ENCODE results near the gene COP1. TPM values are rescaled to one million over a fixed set of nuclear protein-coding genes. Genes with fewer than 3 reads are reported as not detected.

Gene COP1
- total and polyA plus RNA-seq, 2 of the 8 experiments (the other 6 are each of a cell fraction or from before 2014, with no cell fraction given) = 26.2 to 44.9 TPM

DNA sequence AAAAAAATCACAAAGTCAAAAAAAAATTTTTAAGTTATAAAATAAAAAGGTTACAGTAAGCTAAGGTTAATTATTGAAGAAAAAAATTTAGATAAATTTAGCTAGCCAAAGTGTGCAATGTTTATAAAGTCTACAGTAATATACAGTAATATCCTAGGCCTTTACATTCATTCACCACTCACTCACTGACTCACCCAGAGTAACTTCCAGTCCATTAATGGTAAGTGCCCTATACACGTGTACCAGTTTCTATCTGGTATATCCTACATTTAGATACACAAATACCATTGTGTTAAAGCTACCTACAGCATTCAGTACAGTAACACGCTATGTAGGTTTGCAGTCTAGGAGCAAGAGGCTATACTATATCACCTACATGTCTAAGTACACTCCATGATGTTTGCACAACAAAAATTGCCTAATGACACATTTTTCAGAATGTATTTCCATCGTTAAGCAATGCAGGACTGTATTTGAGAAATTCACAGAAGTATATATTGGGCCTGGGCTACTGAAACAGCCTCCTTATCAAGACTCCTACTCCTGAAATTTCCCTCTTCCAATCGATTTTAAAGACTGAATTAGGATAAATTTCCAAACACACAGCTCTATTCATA lies 155.1 kb downstream of the COP1 start:
- Histone ChIP-seq H3K4me3 (ENCODE audit: extremely low read depth in 1 of 4, insufficient read depth in 2 of 4, low read depth in 3 of 4, low read length in 4 of 4) (no peak overlapping the region), H3K79me2 (ENCODE audit: control insufficient read depth in 1 of 2, insufficient read depth in 2 of 2, low read length in 2 of 2) (no peaks in the 10 kb centered on the region), H3K36me3 (ENCODE audit: control insufficient read depth in 2 of 4, insufficient read depth in 4 of 4, low read length in 3 of 4) (no peaks in the 10 kb centered on the region), H3K23ac (ENCODE audit: insufficient read length) (no peak overlapping the region), H2BK12ac (ENCODE audit: low read depth, low read length) (no peak overlapping the region), H3K56ac (replicated peaks; ENCODE audit: insufficient read length, low read depth, low read length) (no peak overlapping the region), H2BK20ac (ENCODE audit: low read length) (no peak overlapping the region), H3K27me3 (replicated peaks in 1 of 4; ENCODE audit: control insufficient read depth in 3 of 4, extremely low read depth in 1 of 4, insufficient read depth in 3 of 4, low read length in 3 of 4) (no peaks in the 10 kb centered on the region), H3K4me2 (ENCODE audit: insufficient read depth in 1 of 2, low read depth in 2 of 2, low read length in 2 of 2) (no peak overlapping the region), H4K20me1 (replicated peaks in 1 of 2; ENCODE audit: control insufficient read depth in 1 of 2, insufficient read depth in 2 of 2, low read length in 2 of 2) (peaks cover 0 to 2% of the 10 kb centered on the region in 2 experiments), H4K91ac (replicated peaks; ENCODE audit: insufficient read length, low read length) (no peak overlapping the region), H3K4ac (replicated peaks; ENCODE audit: insufficient read length, low read depth, low read length) (no peak overlapping the region), H3K14ac (ENCODE audit: insufficient read length) (no peak overlapping the region), H3K9ac (replicated peaks in 1 of 4; ENCODE audit: extremely low read depth in 1 of 4, low read depth in 3 of 4, low read length in 3 of 4) (no peak overlapping the region), H2AFZ (ENCODE audit: low read length) (no peak overlapping the region), H3K4me1 (replicated peaks in 1 of 4; ENCODE audit: control insufficient read depth in 3 of 4, insufficient read depth in 4 of 4, low read length in 3 of 4) (no peaks in the 10 kb centered on the region), H2AK5ac (ENCODE audit: low read depth, low read length) (no peak overlapping the region), H3K18ac (ENCODE audit: extremely low read depth, low read length) (no peak overlapping the region), H4K5ac (ENCODE audit: insufficient read length, low read depth, low read length) (no peak overlapping the region), H2BK5ac (ENCODE audit: low read depth, low read length) (no peak overlapping the region), H2BK120ac (replicated peaks; ENCODE audit: low read depth, low read length) (no peak overlapping the region), H3K9me3 (ENCODE audit: insufficient read depth in 2 of 2, low read depth in 1 of 2, low read length in 1 of 2) (no peaks in the 10 kb centered on the region), H3K23me2 (ENCODE audit: low read depth, low read length) (peaks cover 2% of the 10 kb centered on the region; the same call in 1 of the 2 replicates), H3K79me1 (ENCODE audit: low read depth, low read length) (no peaks in the 10 kb centered on the region), H3K27ac (ENCODE audit: low read depth, low read length) (no peak overlapping the region), H2BK15ac (ENCODE audit: low read length) (no peak overlapping the region), H4K8ac (ENCODE audit: extremely low read depth, insufficient read depth, low read length) (no peak overlapping the region)
- TF ChIP-seq TBP (IDR thresholded peaks at IDR 0.05; ENCODE audit: low read depth, low read length) (no peak), SP4 (IDR thresholded peaks at IDR 0.05; ENCODE audit: low read length) (no peak), RFX5 (IDR thresholded peaks at IDR 0.05; ENCODE audit: borderline replicate concordance, low read depth, low read length) (no peak), TEAD4 (IDR thresholded peaks at IDR 0.05; ENCODE audit: low read depth, low read length) (no peak), RAD21 (IDR thresholded peaks at IDR 0.05 in 1 of 2, conservative IDR thresholded peaks at IDR 0.05 in 1 of 2; ENCODE audit: low read depth in 2 of 2, low read length in 2 of 2) (no peak), USF2 (IDR thresholded peaks at IDR 0.05; ENCODE audit: low read length) (no peak), BCL11A (IDR thresholded peaks at IDR 0.05; ENCODE audit: low read depth in 2 of 2, low read length in 2 of 2) (no peak), PHF8 (conservative IDR thresholded peaks at IDR 0.05; ENCODE audit: low read depth, low read length) (no peak), KDM4A (IDR thresholded peaks at IDR 0.05; ENCODE audit: low read depth, low read length, severe bottlenecking) (no peak), POLR2A (IDR thresholded peaks at IDR 0.05; ENCODE audit: control extremely low read depth in 1 of 2, low read depth in 2 of 2, low read length in 2 of 2) (no peak)
- 93% methylated on average over 4 of the region's 4 CpGs; no CpG with 5 or more reads in 1 of the 2 experiments for WGBS, 2 experiments (ENCODE audit: extremely low coverage in 1 of 2, insufficient coverage in 1 of 2, insufficient read length in 1 of 2, insufficient replicate concordance in 2 of 2, low coverage in 1 of 2, low lambda C conversion rate in 2 of 2, missing lambda C conversion rate in 1 of 2)
- DNase-seq (ENCODE audit: low read depth in 1 of 2, low spot score in 2 of 2) (no peak), FAIRE-seq (no peak)
- ChIA-PET POLR2A (ENCODE audit: partially characterized antibody) (no interaction called here), CTCF (ENCODE audit: partially characterized antibody) (interaction anchor here (0.6 to 1.2 kb wide), 2 partner anchors 493 to 643 kb away, joined by 5 read pairs; no protein-coding TSS in a partner anchor)
